ENCODE results near the gene TEAD2. TPM values are rescaled to one million over a fixed set of nuclear protein-coding genes. Genes with fewer than 3 reads are reported as not detected.

TEAD2 gene
- total RNA-seq, 6 experiments from 2014 or later = 16.5 to 23.1 (median 20.8) TPM

GRCh38 chr19:49342291-49342721 is 19.9 kb downstream of the TEAD2 start:
- peaks cover 25% of the 10 kb centered on the region for H3K36me3 Mint-ChIP-seq (ENCODE audit: low read depth)
- no peaks in the 10 kb centered on the region for H3K9me3 Mint-ChIP-seq
- DNase-seq = no peak
- TF ChIP-seq CTCF (IDR thresholded peaks at IDR 0.05) = no peak
- H3K27me3 Mint-ChIP-seq (ENCODE audit: insufficient read depth) = peaks cover 11% of the 10 kb centered on the region
- H3K27ac Mint-ChIP-seq = no peak overlapping the region
- H3K4me1 Mint-ChIP-seq (ENCODE audit: low read depth) = no peaks in the 10 kb centered on the region
- H3K4me3 Mint-ChIP-seq = no peak overlapping the region

- H3K27me3 Mint-ChIP-seq (ENCODE audit: insufficient read depth) = peaks cover 11% of the 10 kb centered on the region
- peaks cover 25% of the 10 kb centered on the region for H3K36me3 Mint-ChIP-seq (ENCODE audit: low read depth)
- TF ChIP-seq CTCF (IDR thresholded peaks at IDR 0.05) = no peak
- no peaks in the 10 kb centered on the region for H3K9me3 Mint-ChIP-seq
- no peaks in the 10 kb centered on the region for H3K4me1 Mint-ChIP-seq (ENCODE audit: low read depth)
- H3K4me3 Mint-ChIP-seq = no peak overlapping the region
- H3K27ac Mint-ChIP-seq = no peak overlapping the region
- no peak for DNase-seq
Observed at GRCh38 chr19:49340865-49341718, 21.1 kb downstream of the TEAD2 start.

- no peak for DNase-seq
- Mint-ChIP-seq H3K4me3 (no peak overlapping the region), H3K27ac (no peak overlapping the region), H3K4me1 (ENCODE audit: low read depth) (no peaks in the 10 kb centered on the region), H3K9me3 (no peaks in the 10 kb centered on the region), H3K27me3 (ENCODE audit: insufficient read depth) (peaks cover 11% of the 10 kb centered on the region), H3K36me3 (ENCODE audit: low read depth) (peaks cover 24% of the 10 kb centered on the region)
- no peak for TF ChIP-seq CTCF (IDR thresholded peaks at IDR 0.05)
Observed at GRCh38 chr19:49340069-49340864, 21.9 kb downstream of the TEAD2 start.

GRCh38 chr19:49339301-49340068 is 22.7 kb downstream of the TEAD2 start:
- Mint-ChIP-seq H3K27ac (no peak overlapping the region), H3K36me3 (ENCODE audit: low read depth) (peaks cover 16% of the 10 kb centered on the region), H3K4me1 (ENCODE audit: low read depth) (no peaks in the 10 kb centered on the region), H3K27me3 (ENCODE audit: insufficient read depth) (peaks cover 12% of the 10 kb centered on the region), H3K4me3 (no peak overlapping the region; the same call in 1 of the 2 replicates), H3K9me3 (no peaks in the 10 kb centered on the region)
- DNase-seq = no peak
- no peak for TF ChIP-seq CTCF (IDR thresholded peaks at IDR 0.05)

GRCh38 chr19:49338691-49339300 is 23.4 kb downstream of the TEAD2 start:
- Mint-ChIP-seq H3K4me1 (ENCODE audit: low read depth) (no peaks in the 10 kb centered on the region), H3K27ac (no peak overlapping the region), H3K36me3 (ENCODE audit: low read depth) (peaks cover 15% of the 10 kb centered on the region), H3K4me3 (no peak overlapping the region; the same call in 1 of the 2 replicates), H3K9me3 (no peaks in the 10 kb centered on the region), H3K27me3 (ENCODE audit: insufficient read depth) (peaks cover 12% of the 10 kb centered on the region)
- TF ChIP-seq CTCF (IDR thresholded peaks at IDR 0.05) = no peak
- DNase-seq = no peak
